Measurements from ENCODE around the gene EPS8L1.

EPS8L1 gene

DNA sequence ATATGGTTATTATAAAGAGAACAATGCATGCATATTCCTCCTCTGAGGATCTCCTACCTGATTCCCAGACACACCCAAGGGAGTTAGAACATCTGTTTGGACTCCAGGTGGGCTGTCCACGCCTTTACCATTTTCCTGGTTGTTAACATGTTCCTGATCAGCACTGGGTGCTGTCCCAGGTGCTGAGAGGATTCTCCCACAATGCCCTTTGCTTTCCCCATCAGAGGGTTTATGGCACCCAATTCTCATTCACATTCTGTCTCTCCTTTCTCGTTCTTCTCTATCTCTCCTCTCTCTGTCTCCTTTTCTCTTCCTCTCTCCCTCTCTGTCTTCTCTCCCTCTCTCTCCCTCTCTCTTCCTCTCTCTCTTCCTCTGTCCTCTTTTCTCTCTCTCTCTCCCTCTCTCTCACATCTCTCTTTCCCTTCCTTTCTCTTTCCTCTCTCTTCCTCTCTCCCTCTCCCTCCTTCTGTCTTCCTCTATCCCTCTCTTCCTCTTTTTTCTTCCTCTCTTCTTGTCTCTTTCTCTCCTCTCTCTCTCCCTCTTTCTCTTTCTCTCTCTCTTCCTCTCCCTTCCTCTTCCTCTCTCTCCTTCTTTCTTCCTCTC is 9.5 kb upstream of the EPS8L1 start:
- H3K4me3 ChIP-seq (ENCODE audit: control insufficient read depth, low read depth, low read length) = no peak overlapping the region
- DNase-seq (ENCODE audit: low read depth) = no peak
- TF ChIP-seq, protein P1, sequence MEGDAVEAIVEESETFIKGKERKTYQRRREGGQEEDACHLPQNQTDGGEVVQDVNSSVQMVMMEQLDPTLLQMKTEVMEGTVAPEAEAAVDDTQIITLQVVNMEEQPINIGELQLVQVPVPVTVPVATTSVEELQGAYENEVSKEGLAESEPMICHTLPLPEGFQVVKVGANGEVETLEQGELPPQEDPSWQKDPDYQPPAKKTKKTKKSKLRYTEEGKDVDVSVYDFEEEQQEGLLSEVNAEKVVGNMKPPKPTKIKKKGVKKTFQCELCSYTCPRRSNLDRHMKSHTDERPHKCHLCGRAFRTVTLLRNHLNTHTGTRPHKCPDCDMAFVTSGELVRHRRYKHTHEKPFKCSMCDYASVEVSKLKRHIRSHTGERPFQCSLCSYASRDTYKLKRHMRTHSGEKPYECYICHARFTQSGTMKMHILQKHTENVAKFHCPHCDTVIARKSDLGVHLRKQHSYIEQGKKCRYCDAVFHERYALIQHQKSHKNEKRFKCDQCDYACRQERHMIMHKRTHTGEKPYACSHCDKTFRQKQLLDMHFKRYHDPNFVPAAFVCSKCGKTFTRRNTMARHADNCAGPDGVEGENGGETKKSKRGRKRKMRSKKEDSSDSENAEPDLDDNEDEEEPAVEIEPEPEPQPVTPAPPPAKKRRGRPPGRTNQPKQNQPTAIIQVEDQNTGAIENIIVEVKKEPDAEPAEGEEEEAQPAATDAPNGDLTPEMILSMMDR (IDR thresholded peaks at IDR 0.05; ENCODE audit: control insufficient read depth, insufficient read depth, low read depth, low read length, missing control alignments) = no peak

DNA sequence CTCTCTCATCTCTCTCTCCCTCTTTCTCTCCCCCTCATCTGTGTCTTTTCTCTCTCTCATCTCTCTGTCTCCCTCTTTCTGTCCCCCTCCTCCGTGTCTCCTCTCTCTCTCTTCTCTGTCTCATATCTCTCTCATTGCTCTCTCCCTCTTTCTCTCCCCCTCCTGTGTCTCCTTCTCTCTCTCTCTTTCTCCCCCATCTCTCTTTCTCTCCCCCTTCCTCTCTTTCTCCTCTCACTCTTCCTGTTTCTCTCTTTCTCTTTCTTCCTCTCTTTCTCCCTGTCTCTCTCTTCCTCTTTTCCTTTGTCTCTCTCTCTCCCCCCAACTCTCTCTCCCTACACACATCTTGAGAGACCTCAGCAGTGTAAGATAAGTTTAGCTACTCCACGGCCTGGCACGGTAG is 7.8 kb upstream of the EPS8L1 start:
- TF ChIP-seq, protein P1 (IDR thresholded peaks at IDR 0.05; ENCODE audit: control insufficient read depth, insufficient read depth, low read depth, low read length, missing control alignments) = no peak
- DNase-seq (ENCODE audit: low read depth) = no peak
- H3K4me3 ChIP-seq (ENCODE audit: control insufficient read depth, low read depth, low read length) = no peak overlapping the region

DNA sequence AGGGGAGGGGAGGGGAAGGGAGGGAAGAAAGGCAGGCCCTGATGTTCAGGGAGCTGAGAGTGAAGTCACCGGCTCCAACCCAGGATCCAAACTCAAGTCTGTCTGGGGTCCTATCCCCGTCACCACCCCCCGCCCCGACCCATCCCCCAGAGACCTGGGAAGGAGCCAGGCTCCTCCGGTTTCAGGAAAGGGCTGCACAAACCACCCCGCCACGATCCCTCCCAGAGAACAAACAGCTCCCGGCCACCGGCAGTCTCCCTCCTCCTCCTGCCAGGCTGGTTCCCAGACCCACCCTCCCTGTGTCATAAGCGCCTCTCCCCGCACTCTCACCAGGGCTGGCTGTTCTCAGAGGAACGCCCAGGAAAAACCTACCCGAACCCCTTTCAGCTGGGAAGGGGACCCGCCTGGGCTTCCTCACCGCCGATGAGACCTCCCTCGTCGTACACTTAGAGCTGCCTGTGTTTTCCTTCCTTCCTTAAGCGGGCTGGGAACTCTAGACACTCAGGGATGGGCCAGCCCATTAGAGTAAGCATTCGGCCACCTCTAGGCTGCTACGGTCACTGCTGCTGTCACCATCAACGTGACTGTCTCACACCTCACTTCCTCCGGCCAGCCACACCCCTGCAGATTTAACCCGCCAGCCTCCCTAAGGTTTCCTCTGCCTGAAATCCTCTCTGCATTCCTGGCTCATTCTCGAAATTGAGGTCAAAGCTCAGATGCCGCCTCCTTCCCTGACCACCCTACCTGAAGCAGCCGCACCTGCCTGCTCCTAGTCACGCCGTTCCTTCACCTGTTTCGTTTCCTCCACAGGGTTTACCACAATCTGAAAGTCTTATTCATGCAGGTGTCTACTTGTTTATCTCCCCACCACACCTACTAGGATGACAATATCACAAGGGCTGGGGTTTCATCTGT is 6.5 kb upstream of the EPS8L1 start:
- no peak for DNase-seq (ENCODE audit: low read depth)
- TF ChIP-seq, protein P1 (IDR thresholded peaks at IDR 0.05; ENCODE audit: control insufficient read depth, insufficient read depth, low read depth, low read length, missing control alignments) = no peak
- H3K4me3 ChIP-seq (ENCODE audit: control insufficient read depth, low read depth, low read length) = no peak overlapping the region; the same call in 1 of the 2 replicates

DNA sequence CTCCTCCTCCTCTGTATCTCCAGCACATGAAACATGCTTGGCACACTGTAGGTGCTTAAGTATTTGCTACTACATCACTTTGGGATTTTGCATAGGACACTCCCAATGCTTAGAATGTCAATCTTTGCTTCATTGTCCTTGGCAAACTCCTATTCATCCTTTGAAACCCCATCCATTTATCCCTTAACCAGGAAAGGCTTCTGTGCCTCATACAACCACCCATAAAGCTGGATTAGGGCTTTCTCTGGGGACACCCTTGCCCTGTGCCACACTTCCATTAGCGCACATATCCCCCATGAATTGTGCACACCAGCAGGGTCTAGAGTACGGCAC is 5.8 kb upstream of the EPS8L1 start:
- TF ChIP-seq, protein P1 (IDR thresholded peaks at IDR 0.05; ENCODE audit: control insufficient read depth, insufficient read depth, low read depth, low read length, missing control alignments) = no peak
- DNase-seq (ENCODE audit: low read depth) = no peak
- no peak overlapping the region for H3K4me3 ChIP-seq (ENCODE audit: control insufficient read depth, low read depth, low read length)

DNA sequence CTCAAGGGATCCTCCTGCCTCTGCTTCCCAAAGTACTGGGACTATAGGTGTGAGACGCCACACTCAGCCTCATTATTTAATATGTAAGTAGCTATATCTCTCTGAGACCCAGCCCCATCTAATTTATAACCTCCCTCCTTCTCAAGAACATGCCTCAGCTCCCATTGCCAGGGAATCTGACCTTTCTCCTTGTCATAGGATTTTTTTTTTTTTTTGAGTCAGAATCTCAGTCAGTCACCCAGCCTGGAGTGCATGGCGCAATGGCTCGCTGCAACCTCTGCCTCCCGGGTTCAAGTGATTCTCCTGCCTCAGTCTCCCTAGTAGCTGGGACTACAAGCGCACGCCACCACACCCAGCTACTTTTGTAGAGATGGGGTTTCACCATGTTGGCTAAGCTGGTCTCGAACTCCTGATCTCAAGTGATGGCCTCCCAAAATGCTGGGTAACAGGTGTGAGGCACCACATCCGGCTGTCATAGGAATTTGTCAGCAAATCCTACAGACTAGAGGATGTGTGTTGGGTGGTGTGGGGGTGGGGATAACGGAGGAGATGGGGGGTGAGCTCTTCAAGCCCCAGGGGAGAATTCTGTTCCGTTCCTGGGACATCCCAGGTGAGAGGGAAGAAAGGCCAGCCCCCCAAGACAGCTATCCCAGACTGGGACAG is 5.1 kb upstream of the EPS8L1 start:
- TF ChIP-seq, protein P1 (IDR thresholded peaks at IDR 0.05; ENCODE audit: control insufficient read depth, insufficient read depth, low read depth, low read length, missing control alignments) = no peak
- DNase-seq (ENCODE audit: low read depth) = no peak
- H3K4me3 ChIP-seq (ENCODE audit: control insufficient read depth, low read depth, low read length) = no peak overlapping the region

DNA sequence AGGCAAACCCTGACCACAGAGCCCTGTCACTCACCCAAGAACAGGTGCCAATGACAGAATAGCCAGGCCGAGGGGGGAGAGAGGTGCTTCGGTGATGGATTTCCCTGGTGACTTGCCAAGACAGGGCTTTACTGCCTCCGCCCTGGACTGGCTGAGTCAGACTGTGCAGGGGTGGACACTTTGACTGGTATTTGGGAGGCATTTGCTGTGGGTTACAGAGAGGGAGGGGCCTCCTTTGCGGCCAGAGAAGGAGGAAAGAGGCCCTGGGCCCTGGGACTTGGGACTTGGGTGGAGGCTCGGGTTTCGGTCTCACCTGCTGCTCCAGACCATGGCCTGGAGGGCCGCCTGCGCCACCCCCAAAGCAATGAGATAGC is 4.6 kb upstream of the EPS8L1 start:
- DNase-seq (ENCODE audit: low read depth) = no peak

More for the DNA sequence above, 4.6 kb upstream of the EPS8L1 start:
- no peak overlapping the region for H3K4me3 ChIP-seq (ENCODE audit: control insufficient read depth, low read depth, low read length)
- TF ChIP-seq, protein P1 (IDR thresholded peaks at IDR 0.05; ENCODE audit: control insufficient read depth, insufficient read depth, low read depth, low read length, missing control alignments) = no peak

Data from AG09309 (cell line).